Ovary (tissue), 3 donors: ENCODE measurements around the gene ANO10.

Experiments
- CTCF ChIP-seq, 3 donors: fragments of 450-650 bp in 2 of 3; fragments of 200-600 bp in 1 of 3; IDR thresholded peaks; one replicate each; pipeline versions ENCODE4 v1.5.1 to v1.8.0; 2016 to 2022; ENCODE audit warnings: antibody characterized with exemption in 3 of 3, mild to moderate bottlenecking in 1 of 3
- EP300 ChIP-seq: sonication (generic); formaldehyde crosslinking; IDR thresholded peaks from one replicate; pipeline ENCODE4 v1.6.1; 2017; ENCODE audit warnings: antibody characterized with exemption
- POLR2A ChIP-seq: fragments of 450-650 bp; IDR thresholded peaks from one replicate; pipeline ENCODE4 v1.6.1; 2017; ENCODE audit warnings: antibody characterized with exemption, mild to moderate bottlenecking, moderate library complexity
- donor health status: DM: no; HTN: no; CAD: no.

GRCh38 chr3:43371494-43371893 is 250.3 kb downstream of the ANO10 start:
- TF ChIP-seq CTCF (IDR thresholded peaks at IDR 0.05) (no peak), POLR2A (no peak), EP300 (no peak)
